GM13976 (cell line): ENCODE data around the gene GSN.

Experiments
- DNase-seq: peaks from one replicate; pipeline ENCODE4 v3.0.0; 2012; ENCODE audit warnings: low spot score
- in situ Hi-C: fragments of 300-500 bp; cut with MboI; formaldehyde crosslinking; loops from one replicate; pipeline ENCODE4 v1.12.0; 2022; ENCODE audit warnings: low sequenced_read_pairs, mixed read lengths, inconsistent platforms; ENCODE audit not compliant: unreplicated experiment
- TF ChIP-seq, protein P1 (sequence below): IDR thresholded peaks from 2 replicates; pipeline ENCODE4 v1.5.1; 2012; ENCODE audit warnings: borderline replicate concordance, mild to moderate bottlenecking; ENCODE audit not compliant: insufficient read depth; ENCODE audit errors: extremely low read depth, missing control alignments, control extremely low read depth

The GSN gene

DNA sequence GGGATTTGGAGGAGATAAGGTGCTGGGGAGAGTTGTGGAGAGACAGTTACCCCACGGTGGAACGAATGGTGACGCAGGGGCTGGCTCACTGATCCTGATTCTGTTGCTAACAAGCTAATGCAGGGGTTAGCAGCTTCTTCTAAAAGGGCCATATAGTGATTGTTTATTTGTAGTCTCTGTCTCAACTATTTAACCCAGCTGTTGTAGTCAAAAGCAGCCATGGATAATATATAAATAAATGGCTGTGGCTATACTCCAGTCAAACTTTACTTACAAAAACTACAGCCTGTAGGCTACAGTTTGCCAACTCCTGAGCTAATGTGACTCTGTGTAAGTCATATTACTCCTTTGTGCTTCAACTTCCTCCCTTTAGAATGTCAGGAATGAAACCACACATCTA is 80.3 kb downstream of the GSN start:
- in situ Hi-C loops: no loop called here
- TF ChIP-seq, protein P1, sequence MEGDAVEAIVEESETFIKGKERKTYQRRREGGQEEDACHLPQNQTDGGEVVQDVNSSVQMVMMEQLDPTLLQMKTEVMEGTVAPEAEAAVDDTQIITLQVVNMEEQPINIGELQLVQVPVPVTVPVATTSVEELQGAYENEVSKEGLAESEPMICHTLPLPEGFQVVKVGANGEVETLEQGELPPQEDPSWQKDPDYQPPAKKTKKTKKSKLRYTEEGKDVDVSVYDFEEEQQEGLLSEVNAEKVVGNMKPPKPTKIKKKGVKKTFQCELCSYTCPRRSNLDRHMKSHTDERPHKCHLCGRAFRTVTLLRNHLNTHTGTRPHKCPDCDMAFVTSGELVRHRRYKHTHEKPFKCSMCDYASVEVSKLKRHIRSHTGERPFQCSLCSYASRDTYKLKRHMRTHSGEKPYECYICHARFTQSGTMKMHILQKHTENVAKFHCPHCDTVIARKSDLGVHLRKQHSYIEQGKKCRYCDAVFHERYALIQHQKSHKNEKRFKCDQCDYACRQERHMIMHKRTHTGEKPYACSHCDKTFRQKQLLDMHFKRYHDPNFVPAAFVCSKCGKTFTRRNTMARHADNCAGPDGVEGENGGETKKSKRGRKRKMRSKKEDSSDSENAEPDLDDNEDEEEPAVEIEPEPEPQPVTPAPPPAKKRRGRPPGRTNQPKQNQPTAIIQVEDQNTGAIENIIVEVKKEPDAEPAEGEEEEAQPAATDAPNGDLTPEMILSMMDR: no peak
- DNase-seq: no peak

DNA sequence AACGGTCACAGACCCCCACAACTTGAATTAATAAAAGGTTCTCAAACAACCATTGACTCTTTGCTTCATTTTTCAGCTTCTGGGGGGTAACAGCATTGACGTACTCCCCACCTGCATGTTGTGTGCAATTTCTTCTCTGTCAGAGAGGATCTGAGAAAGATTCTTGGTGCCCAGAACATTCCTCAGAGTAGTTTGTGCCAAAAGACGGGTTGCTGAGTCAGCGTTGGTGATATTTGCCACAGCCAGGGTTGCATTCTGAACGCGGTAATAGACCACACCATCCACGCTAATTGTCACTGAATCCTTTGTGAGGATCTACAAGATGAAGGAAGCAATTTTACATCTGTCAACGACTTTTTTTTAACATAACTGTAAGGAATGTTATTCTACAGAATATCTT is 81.0 kb downstream of the GSN start:
- in situ Hi-C loops: no loop called here
- no peak for DNase-seq
- TF ChIP-seq, protein P1: no peak

DNA sequence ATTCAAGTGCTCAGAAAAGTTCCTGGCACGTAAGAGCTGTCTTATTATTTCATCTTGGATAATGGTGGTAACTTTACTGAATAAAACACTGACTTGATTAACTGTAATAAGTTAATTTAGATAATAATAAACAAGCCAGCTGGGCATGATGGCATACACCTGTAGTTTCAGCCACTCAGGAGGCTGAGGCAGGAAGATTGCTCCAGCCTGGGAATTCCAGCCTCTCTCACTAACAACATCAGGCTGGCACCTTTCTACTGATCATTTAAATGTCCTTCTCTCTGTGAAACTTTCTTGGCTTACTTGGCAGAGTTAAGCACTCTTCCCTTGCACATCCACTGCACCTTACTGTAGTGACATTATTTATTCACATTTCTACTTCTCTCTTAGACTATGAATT is 82.1 kb downstream of the GSN start:
- TF ChIP-seq, protein P1: no peak
- in situ Hi-C loops: no loop called here
- no peak for DNase-seq

DNA sequence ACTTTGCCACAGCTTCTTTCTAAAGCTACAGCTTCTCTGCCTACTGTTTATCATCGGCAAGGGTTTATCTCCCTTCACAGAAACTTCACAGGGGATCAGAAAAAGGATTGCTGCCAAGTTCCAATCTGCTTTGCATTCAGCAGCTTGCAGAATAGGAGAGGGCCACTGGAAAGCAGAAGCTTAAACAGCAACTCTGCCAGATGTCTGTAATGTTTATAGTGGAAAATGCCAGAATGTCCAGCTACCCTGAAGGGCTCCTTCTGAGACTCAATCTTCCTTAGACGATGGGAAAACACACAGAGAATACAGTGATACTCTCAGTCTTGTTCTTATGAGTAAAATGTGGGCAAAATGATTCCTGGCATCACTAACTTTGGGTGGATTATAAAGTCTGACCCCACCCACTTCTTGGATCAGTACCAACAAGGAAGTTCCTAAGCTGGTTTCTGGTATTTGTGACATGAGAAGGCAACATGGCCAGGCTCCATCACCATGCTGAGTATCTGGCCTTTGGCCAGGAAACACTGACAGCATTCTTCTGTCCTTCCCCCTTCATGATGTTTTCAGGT is 83.1 kb downstream of the GSN start:
- in situ Hi-C loops: no loop called here
- TF ChIP-seq, protein P1: no peak
- no peak for DNase-seq

DNA sequence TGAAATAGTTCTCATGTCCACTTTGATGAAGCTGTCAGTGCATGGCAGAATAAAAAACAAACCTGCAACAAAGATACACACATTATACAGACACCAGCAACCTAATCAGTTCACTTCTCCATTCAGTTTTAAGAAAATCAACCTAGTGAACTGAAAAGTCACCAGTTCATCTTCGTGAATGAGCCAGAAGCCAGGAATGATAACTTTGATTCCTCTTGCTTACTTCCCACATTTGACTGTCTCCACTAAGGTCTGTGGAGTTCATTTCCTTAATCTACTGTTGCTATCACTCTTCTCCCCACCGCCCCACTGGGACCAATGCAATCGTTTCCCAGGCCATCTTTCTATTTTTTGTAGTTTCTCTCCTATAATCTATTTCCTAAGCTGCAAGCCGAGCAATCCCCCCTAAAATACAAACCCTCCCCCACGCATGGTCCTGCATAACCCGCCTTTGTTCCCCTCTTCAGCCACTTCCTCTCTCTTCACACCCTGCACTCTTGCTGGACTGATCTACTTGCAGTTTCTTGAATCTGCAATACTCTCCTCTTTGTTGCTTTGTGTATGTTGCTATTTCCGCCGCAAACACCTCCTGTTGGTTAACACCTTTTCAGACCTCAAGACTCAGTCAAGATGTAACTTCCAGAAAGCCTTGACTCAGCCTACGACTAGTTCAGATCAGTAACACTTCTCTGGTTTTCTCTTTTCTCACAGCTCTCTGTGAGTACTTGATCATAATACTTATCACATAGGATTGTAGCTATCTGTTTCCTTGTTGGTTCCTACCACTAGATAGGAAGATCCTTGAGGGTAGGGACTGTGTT is 85.5 kb downstream of the GSN start:
- in situ Hi-C loops: no loop called here
- TF ChIP-seq, protein P1: no peak

DNA sequence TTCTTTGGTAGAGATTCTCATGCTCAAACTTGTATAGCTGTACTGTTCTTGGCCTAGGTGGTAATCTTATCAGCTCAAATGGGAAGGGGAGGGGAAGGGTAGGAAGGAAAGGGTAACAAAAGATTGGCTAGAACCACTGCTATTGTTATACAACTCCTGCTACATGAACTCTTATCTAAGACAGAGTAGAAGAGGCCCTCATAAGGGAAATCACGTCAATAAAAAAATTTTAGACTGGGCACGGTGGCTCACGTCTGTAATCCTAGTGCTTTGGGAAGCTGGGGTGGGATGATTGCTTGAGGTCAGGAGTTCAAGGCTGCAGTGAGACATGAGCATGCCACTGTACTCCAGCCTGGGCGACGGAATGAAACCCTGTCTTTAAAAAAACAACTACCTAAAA is 86.2 kb downstream of the GSN start:
- in situ Hi-C loops: no loop called here
- DNase-seq: no peak
- TF ChIP-seq, protein P1: no peak

More for the DNA sequence above, 85.5 kb downstream of the GSN start:
- DNase-seq: peak; percentile 66
